Keratinocyte (primary cell): ENCODE results near the gene LMNTD2.

Experiments used
- CTCF ChIP-seq, 3 experiments: IDR thresholded peaks in 1 of 3; conservative IDR thresholded peaks in 1 of 3; optimal IDR thresholded peaks in 1 of 3; 2 replicates in 2 of 3; 3 replicates in 1 of 3; pipeline versions ENCODE3 to v1.5.1; 2011; ENCODE audit warnings: low read length in 3 of 3, mild to moderate bottlenecking in 3 of 3, moderate library complexity in 2 of 3, control low read depth in 1 of 3, inconsistent platforms in 1 of 3; ENCODE audit not compliant: insufficient read depth in 2 of 3; ENCODE audit errors: extremely low read depth in 1 of 3
- EZH2 ChIP-seq: IDR thresholded peaks from one replicate; pipeline ENCODE4 v1.6.1; 2012; ENCODE audit warnings: inconsistent platforms, mild to moderate bottlenecking, low read length, moderate library complexity

DNA sequence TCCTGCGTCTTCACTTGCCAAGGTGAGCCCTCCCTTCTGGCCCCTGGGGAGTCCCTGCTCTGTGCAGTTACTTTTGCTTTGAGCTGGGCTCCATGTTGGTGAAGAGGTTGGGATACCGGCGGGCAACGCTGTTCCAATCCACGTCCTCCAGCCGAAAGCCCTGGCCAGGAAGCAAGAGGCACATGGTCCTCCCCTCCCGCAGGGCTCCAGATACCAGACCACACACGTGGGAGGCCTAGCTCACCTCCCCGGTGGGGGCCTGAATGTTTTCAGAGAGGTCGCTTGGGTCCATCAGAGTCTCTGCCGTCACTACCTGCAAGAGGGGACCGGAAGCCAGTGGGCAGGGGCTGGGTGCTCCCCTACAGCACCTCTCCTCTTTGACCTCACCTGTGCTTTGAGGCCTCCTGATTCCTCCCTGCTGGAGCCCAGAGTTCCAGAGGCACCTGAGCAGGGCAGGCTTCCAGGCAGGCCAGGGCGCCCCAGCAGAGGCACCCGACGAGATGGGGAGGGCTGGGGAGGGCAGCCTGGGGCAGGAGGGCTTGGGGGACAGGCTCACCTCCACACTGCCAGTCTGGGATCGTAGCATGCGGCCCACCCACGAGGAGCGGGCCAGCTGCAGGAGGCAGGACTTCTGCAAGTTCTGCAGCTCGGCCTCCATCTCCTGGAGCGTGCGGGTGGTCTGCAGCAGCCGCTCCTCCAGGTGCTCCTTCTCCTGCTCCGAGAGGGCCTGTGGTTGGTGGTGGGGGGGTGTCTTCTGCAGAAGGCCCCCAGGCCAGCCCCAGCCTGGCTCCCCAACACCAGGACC, 3.0 kb downstream of the LMNTD2 start:
- TF ChIP-seq CTCF (optimal IDR thresholded peaks at IDR 0.05 in 1 of 3, IDR thresholded peaks at IDR 0.05 in 1 of 3, conservative IDR thresholded peaks at IDR 0.05 in 1 of 3; ENCODE audit: extremely low read depth in 1 of 3, insufficient read depth in 2 of 3, low read length in 3 of 3) (no peak), EZH2 (no peak)
